HepG2 (cell line): ENCODE data around the gene SPATA33. TPM values are rescaled to one million over a fixed set of nuclear protein-coding genes. Genes with fewer than 3 reads are reported as not detected.

Experiments
- NFKBIZ ChIP-seq: IDR thresholded peaks from 2 replicates; pipeline ENCODE4 v1.6.1; 2018; ENCODE audit warnings: missing genetic modification reagents, missing compliant biosample characterization
- SP4 ChIP-seq: sonication (generic); formaldehyde crosslinking; IDR thresholded peaks from 2 replicates; pipeline ENCODE4 v1.8.1; 2023; ENCODE audit warnings: mild to moderate bottlenecking, missing genetic modification reagents
- SPEN ChIP-seq: sonication (generic); formaldehyde crosslinking; IDR thresholded peaks from 2 replicates; pipeline ENCODE4 v1.5.1; 2020; ENCODE audit warnings: low read depth, mild to moderate bottlenecking, missing genetic modification reagents
- THRA ChIP-seq: sonication (generic); formaldehyde crosslinking; IDR thresholded peaks from 2 replicates; pipeline ENCODE4 v1.4.0; 2020; ENCODE audit warnings: missing genetic modification reagents, borderline replicate concordance
- ZKSCAN8 ChIP-seq: IDR thresholded peaks from 2 replicates; pipeline ENCODE4 v1.6.1; 2016; ENCODE audit warnings: borderline replicate concordance, missing genetic modification reagents, missing compliant biosample characterization
- ZNF251 ChIP-seq: sonication (generic); formaldehyde crosslinking; IDR thresholded peaks from 2 replicates; pipeline ENCODE4 v1.9.0; 2021; ENCODE audit warnings: mild to moderate bottlenecking, missing genetic modification reagents
- ZNF318 ChIP-seq: sonication (generic); formaldehyde crosslinking; IDR thresholded peaks from 2 replicates; pipeline ENCODE4 v1.4.0; 2020; ENCODE audit warnings: mild to moderate bottlenecking, missing genetic modification reagents
- ZNF646 ChIP-seq: sonication (generic); formaldehyde crosslinking; IDR thresholded peaks from 2 replicates; pipeline ENCODE4 v1.9.0; 2021; ENCODE audit warnings: mild to moderate bottlenecking, missing genetic modification reagents
- ZNF740 ChIP-seq: sonication (generic); formaldehyde crosslinking; IDR thresholded peaks from 2 replicates; pipeline ENCODE4 v1.4.0; 2020; ENCODE audit warnings: missing genetic modification reagents
- ZNF879 ChIP-seq: sonication (generic); formaldehyde crosslinking; IDR thresholded peaks from 2 replicates; pipeline ENCODE4 v1.8.1; 2023; ENCODE audit warnings: missing genetic modification reagents
- polyA plus RNA-seq, 8 experiments: library from polyadenylated mRNA; depleted of rRNA in 3 of 8; stranded (reverse) in 7 of 8; unstranded in 1 of 8; fragments of >200 nt; fragmentation: Illumina TruSeq in 4 of 8; extraction: Trizol in 4 of 8; gene quantifications; 2 replicates each; pipeline versions ENCODE4 v1.2.1 to v1.2.3, GENCODE V29; 2011 to 2016; ENCODE audit warnings: low read depth in 4 of 8, missing spikeins in 1 of 8, mixed read lengths in 1 of 8; ENCODE audit not compliant: insufficient read depth in 1 of 8
- total RNA-seq, 5 experiments: library from RNA; depleted of rRNA; stranded (reverse); fragments of >200 nt; fragmentation: Illumina TruSeq; extraction: Trizol; gene quantifications; 2 replicates each; pipeline ENCODE4 v1.2.3, GENCODE V29; 2016; ENCODE audit warnings: low read depth in 1 of 5

The SPATA33 gene
- total and polyA plus RNA-seq, 2 of the 13 experiments (the other 11 are each of a cell fraction or from before 2014, with no cell fraction given) = 5.7 to 11.0 TPM

- TF ChIP-seq ZNF646 (CRISPR knock-in tag) (no peak), ZNF740 (CRISPR knock-in tag) (no peak), ZNF879 (CRISPR knock-in tag) (peak; percentile 40; the same call in 1 of the 2 replicates), SP4 (CRISPR knock-in tag) (peak; percentile 77), THRA (CRISPR knock-in tag) (peak; percentile 25; the same call in 1 of the 2 replicates), ZNF318 (peak; percentile 27; the same call in 1 of the 2 replicates), SPEN (CRISPR knock-in tag) (peak; percentile 95), NFKBIZ (no peak), ZKSCAN8 (CRISPR knock-in tag) (peak; percentile 31; the same call in 1 of the 2 replicates), ZNF251 (no peak)
Observed at GRCh38 chr16:89657442-89658220, at the start of gene SPATA33, which contains the start of gene CHMP1A (continued).
